GM23338 (cell line): ENCODE measurements around the gene MED13L. TPM values are rescaled to one million over a fixed set of nuclear protein-coding genes. Genes with fewer than 3 reads are reported as not detected.
A peak's percentile ranks its signal among the peaks of the same experiment; 100 is the strongest.

Experiments used
- ATAC-seq: fragments of 200-7000 bp; cut with Tn5 transposase; 3 replicates; pipeline ENCODE4 v1.9.1; 2020
- DNase-seq: peaks from one replicate; pipeline ENCODE4 v3.0.0-alpha.2; 2015; ENCODE audit warnings: low spot score
- H2AFZ ChIP-seq: fragments of 200-600 bp; sonication (generic); 2 replicates; pipeline ENCODE4 v1.8.0; 2016; ENCODE audit warnings: antibody characterized with exemption, mild to moderate bottlenecking, moderate library complexity
- H3F3A ChIP-seq: fragments of 200-600 bp; sonication (generic); replicated peaks from 2 replicates; pipeline ENCODE4 v1.8.0; 2017; ENCODE audit warnings: antibody characterized with exemption, mixed run types, low read depth
- H3K27ac ChIP-seq: fragments of 200-600 bp; sonication (generic); 2 replicates; pipeline ENCODE4 v1.6.1; 2016; ENCODE audit warnings: low read depth
- H3K27me3 ChIP-seq: fragments of 200-600 bp; sonication (generic); 2 replicates; pipeline ENCODE4 v1.8.0; 2016; ENCODE audit warnings: mild to moderate bottlenecking, mixed run types, moderate library complexity; ENCODE audit not compliant: insufficient read depth
- H3K36me3 ChIP-seq: fragments of 200-600 bp; sonication (generic); 2 replicates; pipeline ENCODE4 v1.8.0; 2016; ENCODE audit warnings: mild to moderate bottlenecking; ENCODE audit not compliant: insufficient read depth
- H3K4me1 ChIP-seq: fragments of 200-600 bp; sonication (generic); 2 replicates; pipeline ENCODE4 v1.8.0; 2016; ENCODE audit warnings: mild to moderate bottlenecking, moderate library complexity; ENCODE audit not compliant: insufficient read depth
- H3K4me2 ChIP-seq: fragments of 200-600 bp; sonication (generic); 2 replicates; pipeline ENCODE4 v1.7.1; 2017; ENCODE audit warnings: mixed run types
- H3K4me3 ChIP-seq: fragments of 200-600 bp; sonication (generic); 2 replicates; pipeline ENCODE4 v1.6.1; 2016; ENCODE audit warnings: mixed run types
- H3K79me2 ChIP-seq: fragments of 200-600 bp; sonication (generic); replicated peaks from 2 replicates; pipeline ENCODE4 v1.8.0; 2017; ENCODE audit warnings: mild to moderate bottlenecking; ENCODE audit not compliant: insufficient read depth
- H3K9me2 ChIP-seq: fragments of 200-600 bp; sonication (generic); 2 replicates; pipeline ENCODE4 v1.8.0; 2017; ENCODE audit not compliant: insufficient read depth
- H4K20me1 ChIP-seq: fragments of 200-600 bp; sonication (generic); replicated peaks from 2 replicates; pipeline ENCODE4 v1.8.0; 2017; ENCODE audit warnings: mild to moderate bottlenecking; ENCODE audit not compliant: insufficient read depth
- H3K27ac Mint-ChIP-seq: 2 replicates; pipeline ENCODE4 v1.8.0; 2020; ENCODE audit warnings: inconsistent platforms, mild to moderate bottlenecking, moderate library complexity, mixed read lengths
- H3K27me3 Mint-ChIP-seq: 3 replicates; pipeline ENCODE4 v1.8.0; 2022; ENCODE audit warnings: low read depth, mild to moderate bottlenecking, moderate library complexity, mixed read lengths, inconsistent platforms; ENCODE audit not compliant: insufficient read depth, poor library complexity
- H3K36me3 Mint-ChIP-seq: 3 replicates; pipeline ENCODE4 v1.8.0; 2021; ENCODE audit warnings: low read depth, mild to moderate bottlenecking, inconsistent platforms, moderate library complexity, mixed read lengths
- H3K4me1 Mint-ChIP-seq: 3 replicates; pipeline ENCODE4 v1.8.0; 2020; ENCODE audit warnings: mild to moderate bottlenecking, inconsistent platforms, mixed read lengths
- H3K4me3 Mint-ChIP-seq: 3 replicates; pipeline ENCODE4 v1.8.0; 2021; ENCODE audit warnings: moderate library complexity, mild to moderate bottlenecking, inconsistent platforms, mixed read lengths
- H3K9me3 Mint-ChIP-seq: 3 replicates; pipeline ENCODE4 v1.8.0; 2020; ENCODE audit warnings: moderate library complexity, mild to moderate bottlenecking, inconsistent platforms, mixed read lengths
- CREB1 ChIP-seq: fragments of 250-450 bp; sonication (Bioruptor Pico); IDR thresholded peaks from 2 replicates; pipeline ENCODE4 v1.5.0; 2020; ENCODE audit warnings: low read depth, mild to moderate bottlenecking, moderate library complexity
- EZH2phosphoT487 ChIP-seq: fragments of 200-600 bp; sonication (generic); IDR thresholded peaks from one replicate; pipeline ENCODE4 v1.8.1; 2018; ENCODE audit warnings: antibody characterized with exemption; ENCODE audit not compliant: unreplicated experiment
- JUNB ChIP-seq: IDR thresholded peaks from one replicate; pipeline ENCODE4 v1.6.1; 2016; ENCODE audit warnings: antibody characterized with exemption; ENCODE audit not compliant: unreplicated experiment
- NANOG ChIP-seq: IDR thresholded peaks from 2 replicates; pipeline ENCODE4 v1.6.1; 2016; ENCODE audit warnings: antibody characterized with exemption, borderline replicate concordance
- STAT1 ChIP-seq: IDR thresholded peaks from one replicate; pipeline ENCODE4 v1.6.1; 2016; ENCODE audit warnings: antibody characterized with exemption; ENCODE audit not compliant: unreplicated experiment
- ZNF114 ChIP-seq: fragments of 250-450 bp; sonication (Bioruptor Pico); IDR thresholded peaks from 2 replicates; pipeline ENCODE4 v1.5.0; 2020; ENCODE audit warnings: mild to moderate bottlenecking, moderate library complexity
- ZNF331 ChIP-seq: fragments of 250-450 bp; sonication (Bioruptor Pico); IDR thresholded peaks from 2 replicates; pipeline ENCODE4 v1.5.0; 2020; ENCODE audit warnings: low read depth, mild to moderate bottlenecking, moderate library complexity
- polyA plus RNA-seq: library from polyadenylated mRNA; unstranded; fragments of >200 nt; fragmentation: Nextera tagmentation; extraction: Ambion mirVana; gene quantifications from 2 replicates; pipeline ENCODE4 v1.2.1, GENCODE V29; 2016
- total RNA-seq: library from RNA; depleted of rRNA; stranded (reverse); fragments of >200 nt; shearing (Covaris generic); gene quantifications from 2 replicates; pipeline ENCODE4 v1.2.3, GENCODE V29; 2014
- TF ChIP-seq, protein P1 (sequence below): IDR thresholded peaks from one replicate; pipeline ENCODE4 v1.6.1; 2018; ENCODE audit warnings: antibody characterized with exemption; ENCODE audit not compliant: unreplicated experiment
- TF ChIP-seq, protein P2 (sequence below): IDR thresholded peaks from 2 replicates; pipeline ENCODE4 v1.6.1; 2016; ENCODE audit warnings: antibody characterized with exemption
- TF ChIP-seq, protein P3 (sequence below), 2 experiments: fragments of 200-600 bp in 1 of 2; sonication (generic) in 1 of 2; conservative IDR thresholded peaks; 2 replicates each; pipeline versions ENCODE4 v1.5.1 to v1.6.1; 2016 to 2017; ENCODE audit warnings: antibody characterized with exemption in 2 of 2, low read depth in 2 of 2, mild to moderate bottlenecking in 2 of 2, moderate library complexity in 1 of 2

The MED13L gene
- total and polyA plus RNA-seq, 2 experiments from 2014 or later, result 20.9 to 73.6 TPM

DNA sequence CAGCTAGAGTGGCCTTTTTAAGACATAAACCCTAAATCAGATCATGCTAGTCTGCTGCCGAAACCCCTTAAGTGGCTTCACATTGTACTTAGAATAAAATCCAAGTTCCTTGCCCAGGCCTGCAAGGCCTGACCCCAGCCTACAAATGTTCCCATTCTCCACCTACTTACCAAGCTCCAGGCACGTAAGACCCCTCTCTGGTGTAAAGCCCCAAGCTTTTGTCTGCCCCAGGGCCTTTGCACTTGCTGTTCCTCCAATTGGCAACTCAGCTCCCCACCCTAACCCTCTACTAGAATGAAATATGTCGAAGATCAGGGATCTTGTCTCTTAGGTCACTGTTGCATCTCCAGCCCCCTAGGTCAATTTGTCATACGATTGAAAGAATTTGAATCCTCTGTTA lies 27.1 kb upstream of the MED13L start (continued):
- TF ChIP-seq JUNB, result no peak
- TF ChIP-seq CREB1 (CRISPR knock-in tag), result no peak

DNA sequence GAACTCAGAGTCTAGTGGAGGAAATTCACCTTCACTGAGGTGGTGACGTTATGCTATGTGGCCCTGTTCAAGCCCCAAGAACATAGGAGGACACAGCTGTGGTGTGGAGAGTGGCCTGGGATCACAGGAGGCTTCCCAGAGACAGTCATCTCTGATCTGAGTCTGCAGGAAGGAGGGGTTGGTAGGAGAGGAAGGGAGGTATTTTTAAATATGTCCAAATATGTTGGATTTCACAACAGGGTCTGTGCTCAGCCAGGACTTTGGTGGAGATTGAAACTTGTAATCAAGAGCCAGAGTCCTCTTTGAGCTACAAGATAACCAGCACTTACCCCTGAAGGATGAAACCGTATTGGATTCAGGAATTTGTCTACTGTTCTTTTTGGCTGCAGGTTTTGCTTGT lies 26.4 kb upstream of the MED13L start:
- DNase-seq (no peak), ATAC-seq (no peak)
- Histone ChIP-seq H3K4me2 (no peak overlapping the region), H3K79me2 (no peaks in the 10 kb centered on the region), H4K20me1 (no peaks in the 10 kb centered on the region), H3K9me2 (no peaks in the 10 kb centered on the region), H3F3A (no peaks in the 10 kb centered on the region), H3K4me1 (peaks cover 3% of the 10 kb centered on the region; the same call in 1 of the 2 replicates), H3K27me3 (no peaks in the 10 kb centered on the region), H3K36me3 (no peaks in the 10 kb centered on the region), H2AFZ (no peak overlapping the region), H3K4me3 (no peak overlapping the region), H3K27ac (no peak overlapping the region)
- Mint-ChIP-seq H3K27ac (no peak overlapping the region), H3K9me3 (no peaks in the 10 kb centered on the region), H3K4me3 (no peak overlapping the region), H3K36me3 (no peaks in the 10 kb centered on the region), H3K4me1 (peaks cover 25% of the 10 kb centered on the region), H3K27me3 (no peaks in the 10 kb centered on the region)
- TF ChIP-seq, protein P1, sequence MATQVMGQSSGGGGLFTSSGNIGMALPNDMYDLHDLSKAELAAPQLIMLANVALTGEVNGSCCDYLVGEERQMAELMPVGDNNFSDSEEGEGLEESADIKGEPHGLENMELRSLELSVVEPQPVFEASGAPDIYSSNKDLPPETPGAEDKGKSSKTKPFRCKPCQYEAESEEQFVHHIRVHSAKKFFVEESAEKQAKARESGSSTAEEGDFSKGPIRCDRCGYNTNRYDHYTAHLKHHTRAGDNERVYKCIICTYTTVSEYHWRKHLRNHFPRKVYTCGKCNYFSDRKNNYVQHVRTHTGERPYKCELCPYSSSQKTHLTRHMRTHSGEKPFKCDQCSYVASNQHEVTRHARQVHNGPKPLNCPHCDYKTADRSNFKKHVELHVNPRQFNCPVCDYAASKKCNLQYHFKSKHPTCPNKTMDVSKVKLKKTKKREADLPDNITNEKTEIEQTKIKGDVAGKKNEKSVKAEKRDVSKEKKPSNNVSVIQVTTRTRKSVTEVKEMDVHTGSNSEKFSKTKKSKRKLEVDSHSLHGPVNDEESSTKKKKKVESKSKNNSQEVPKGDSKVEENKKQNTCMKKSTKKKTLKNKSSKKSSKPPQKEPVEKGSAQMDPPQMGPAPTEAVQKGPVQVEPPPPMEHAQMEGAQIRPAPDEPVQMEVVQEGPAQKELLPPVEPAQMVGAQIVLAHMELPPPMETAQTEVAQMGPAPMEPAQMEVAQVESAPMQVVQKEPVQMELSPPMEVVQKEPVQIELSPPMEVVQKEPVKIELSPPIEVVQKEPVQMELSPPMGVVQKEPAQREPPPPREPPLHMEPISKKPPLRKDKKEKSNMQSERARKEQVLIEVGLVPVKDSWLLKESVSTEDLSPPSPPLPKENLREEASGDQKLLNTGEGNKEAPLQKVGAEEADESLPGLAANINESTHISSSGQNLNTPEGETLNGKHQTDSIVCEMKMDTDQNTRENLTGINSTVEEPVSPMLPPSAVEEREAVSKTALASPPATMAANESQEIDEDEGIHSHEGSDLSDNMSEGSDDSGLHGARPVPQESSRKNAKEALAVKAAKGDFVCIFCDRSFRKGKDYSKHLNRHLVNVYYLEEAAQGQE, result no peak
- TF ChIP-seq ZNF114 (CRISPR knock-in tag) (no peak), ZNF331 (CRISPR knock-in tag) (no peak), NANOG (no peak)
- TF ChIP-seq, protein P2, sequence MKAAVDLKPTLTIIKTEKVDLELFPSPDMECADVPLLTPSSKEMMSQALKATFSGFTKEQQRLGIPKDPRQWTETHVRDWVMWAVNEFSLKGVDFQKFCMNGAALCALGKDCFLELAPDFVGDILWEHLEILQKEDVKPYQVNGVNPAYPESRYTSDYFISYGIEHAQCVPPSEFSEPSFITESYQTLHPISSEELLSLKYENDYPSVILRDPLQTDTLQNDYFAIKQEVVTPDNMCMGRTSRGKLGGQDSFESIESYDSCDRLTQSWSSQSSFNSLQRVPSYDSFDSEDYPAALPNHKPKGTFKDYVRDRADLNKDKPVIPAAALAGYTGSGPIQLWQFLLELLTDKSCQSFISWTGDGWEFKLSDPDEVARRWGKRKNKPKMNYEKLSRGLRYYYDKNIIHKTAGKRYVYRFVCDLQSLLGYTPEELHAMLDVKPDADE, result no peak

DNA sequence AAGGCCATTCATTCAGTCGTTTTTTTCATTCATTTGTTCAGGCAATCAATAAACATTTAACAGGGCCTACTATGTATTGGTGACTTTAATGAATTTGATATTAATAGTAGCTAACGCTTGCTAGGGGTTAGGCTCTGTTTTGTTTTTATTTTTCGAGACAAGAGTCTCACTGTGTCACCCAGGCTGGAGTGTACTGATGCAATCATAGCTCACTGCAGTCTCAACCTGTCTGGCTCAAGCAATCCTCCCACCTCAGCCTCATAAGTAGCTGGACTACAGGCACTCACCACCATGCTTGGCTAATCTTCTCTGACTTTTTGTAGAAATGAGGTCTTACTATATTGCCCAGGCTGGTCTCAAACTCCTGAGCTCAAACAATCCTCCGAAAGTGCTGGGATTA lies 25.6 kb upstream of the MED13L start:
- Histone ChIP-seq H3K4me3 (no peak overlapping the region), H4K20me1 (no peaks in the 10 kb centered on the region), H3K36me3 (no peaks in the 10 kb centered on the region), H3K79me2 (no peaks in the 10 kb centered on the region), H3F3A (no peaks in the 10 kb centered on the region), H3K27ac (no peak overlapping the region), H3K9me2 (no peaks in the 10 kb centered on the region), H2AFZ (peak overlapping the region; percentile 95; the same call in 1 of the 2 replicates), H3K27me3 (no peaks in the 10 kb centered on the region), H3K4me2 (no peak overlapping the region), H3K4me1 (peaks cover 3% of the 10 kb centered on the region; the same call in 1 of the 2 replicates)
- Mint-ChIP-seq H3K27ac (no peak overlapping the region), H3K27me3 (no peaks in the 10 kb centered on the region), H3K4me3 (no peak overlapping the region), H3K4me1 (peaks cover 26% of the 10 kb centered on the region), H3K9me3 (no peaks in the 10 kb centered on the region), H3K36me3 (no peaks in the 10 kb centered on the region)
- no peak for ATAC-seq
- no peak for DNase-seq
- no peak for TF ChIP-seq EZH2phosphoT487
- TF ChIP-seq, protein P2, result no peak
- no peak for TF ChIP-seq STAT1
- TF ChIP-seq, protein P3, sequence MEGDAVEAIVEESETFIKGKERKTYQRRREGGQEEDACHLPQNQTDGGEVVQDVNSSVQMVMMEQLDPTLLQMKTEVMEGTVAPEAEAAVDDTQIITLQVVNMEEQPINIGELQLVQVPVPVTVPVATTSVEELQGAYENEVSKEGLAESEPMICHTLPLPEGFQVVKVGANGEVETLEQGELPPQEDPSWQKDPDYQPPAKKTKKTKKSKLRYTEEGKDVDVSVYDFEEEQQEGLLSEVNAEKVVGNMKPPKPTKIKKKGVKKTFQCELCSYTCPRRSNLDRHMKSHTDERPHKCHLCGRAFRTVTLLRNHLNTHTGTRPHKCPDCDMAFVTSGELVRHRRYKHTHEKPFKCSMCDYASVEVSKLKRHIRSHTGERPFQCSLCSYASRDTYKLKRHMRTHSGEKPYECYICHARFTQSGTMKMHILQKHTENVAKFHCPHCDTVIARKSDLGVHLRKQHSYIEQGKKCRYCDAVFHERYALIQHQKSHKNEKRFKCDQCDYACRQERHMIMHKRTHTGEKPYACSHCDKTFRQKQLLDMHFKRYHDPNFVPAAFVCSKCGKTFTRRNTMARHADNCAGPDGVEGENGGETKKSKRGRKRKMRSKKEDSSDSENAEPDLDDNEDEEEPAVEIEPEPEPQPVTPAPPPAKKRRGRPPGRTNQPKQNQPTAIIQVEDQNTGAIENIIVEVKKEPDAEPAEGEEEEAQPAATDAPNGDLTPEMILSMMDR (conservative IDR thresholded peaks at IDR 0.05; ENCODE audit: low read depth in 2 of 2), result no peak
